GM19452 (cell line): ENCODE results near the gene SULT1C2.
"Not testable (repeated sequence)": the region's sequence is repeated elsewhere in the genome, so short reads cannot be mapped to it uniquely, and the experiment has no call there.

Experiments used
- ATAC-seq: cut with Tn5 transposase; IDR thresholded peaks from one replicate; pipeline ENCODE4 v1.9.1; 2021; ENCODE audit not compliant: unreplicated experiment

The SULT1C2 gene

GRCh38 chr2:108348816-108349570, 60.3 kb downstream of the SULT1C2 start:
- ATAC-seq = no peak

GRCh38 chr2:108349571-108349928, 60.9 kb downstream of the SULT1C2 start:
- no peak for ATAC-seq

GRCh38 chr2:108351889-108352288, 63.2 kb downstream of the SULT1C2 start:
- ATAC-seq = no peak

GRCh38 chr2:108354136-108354535, 65.4 kb downstream of the SULT1C2 start:
- no peak for ATAC-seq

GRCh38 chr2:108355906-108356734, 67.4 kb downstream of the SULT1C2 start:
- ATAC-seq = no peak

- not testable (repeated sequence) for ATAC-seq
Observed at GRCh38 chr2:108359336-108359735, 70.6 kb downstream of the SULT1C2 start.
